ENCODE measurements around the gene ANKS1A.

Gene ANKS1A

DNA sequence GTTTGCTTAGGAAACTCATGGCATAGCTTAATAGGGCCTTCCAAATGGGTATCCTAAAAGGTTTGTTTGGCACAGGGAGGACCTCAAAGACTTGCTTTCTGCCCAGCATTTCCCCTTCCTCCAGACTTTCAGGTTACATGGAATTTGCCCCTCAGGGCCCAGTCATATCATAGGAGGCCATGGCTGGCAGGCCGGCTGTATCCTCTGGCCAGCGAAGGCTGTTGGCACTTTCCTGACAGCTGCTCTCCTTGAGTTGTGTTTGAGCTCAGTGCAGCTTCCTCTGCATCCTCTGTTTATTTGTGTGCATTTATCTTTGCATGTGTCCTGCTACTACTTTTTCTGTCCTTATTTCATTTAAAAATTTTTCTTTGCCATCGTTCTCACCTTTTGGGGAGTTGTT is 90.9 kb downstream of the ANKS1A start:
- Histone ChIP-seq H3K4me3 (ENCODE audit: insufficient read length, low read depth) (no peak overlapping the region), H3K27me3 (ENCODE audit: insufficient read depth, insufficient read length) (no peaks in the 10 kb centered on the region), H3K4me1 (ENCODE audit: insufficient read depth, insufficient read length) (no peaks in the 10 kb centered on the region), H3K9me3 (ENCODE audit: insufficient read depth, low read length) (no peaks in the 10 kb centered on the region), H3K9ac (ENCODE audit: insufficient read length, low read depth) (no peak overlapping the region), H3K36me3 (ENCODE audit: insufficient read depth, insufficient read length, low read length) (peaks cover 18% of the 10 kb centered on the region)
- TF ChIP-seq ZNF274 (IDR thresholded peaks at IDR 0.05; ENCODE audit: low read depth, low read length) (no peak), YY1 (IDR thresholded peaks at IDR 0.05; ENCODE audit: insufficient read depth, insufficient read length) (no peak), SUZ12 (IDR thresholded peaks at IDR 0.05; ENCODE audit: extremely low read depth, insufficient read depth, insufficient read length) (no peak)
- no peak for DNase-seq (ENCODE audit: low read depth, low spot score)

GRCh38 chr6:34981366-34981765 is 92.3 kb downstream of the ANKS1A start:
- Histone ChIP-seq H3K9me3 (ENCODE audit: insufficient read depth, low read length) (no peaks in the 10 kb centered on the region), H3K27me3 (ENCODE audit: insufficient read depth, insufficient read length) (no peaks in the 10 kb centered on the region), H3K4me1 (ENCODE audit: insufficient read depth, insufficient read length) (no peaks in the 10 kb centered on the region), H3K36me3 (ENCODE audit: insufficient read depth, insufficient read length, low read length) (peaks cover 23% of the 10 kb centered on the region), H3K9ac (ENCODE audit: insufficient read length, low read depth) (no peak overlapping the region), H3K4me3 (ENCODE audit: insufficient read length, low read depth) (no peak overlapping the region)
- DNase-seq (ENCODE audit: low read depth, low spot score) = no peak
- TF ChIP-seq ZNF274 (IDR thresholded peaks at IDR 0.05; ENCODE audit: low read depth, low read length) (no peak), YY1 (IDR thresholded peaks at IDR 0.05; ENCODE audit: insufficient read depth, insufficient read length) (no peak)

- Histone ChIP-seq H3K4me3 (ENCODE audit: insufficient read length, low read depth) (no peak overlapping the region), H3K36me3 (ENCODE audit: insufficient read depth, insufficient read length, low read length) (peaks cover 23% of the 10 kb centered on the region), H3K9me3 (ENCODE audit: insufficient read depth, low read length) (no peaks in the 10 kb centered on the region), H3K27me3 (ENCODE audit: insufficient read depth, insufficient read length) (no peaks in the 10 kb centered on the region), H3K4me1 (ENCODE audit: insufficient read depth, insufficient read length) (no peaks in the 10 kb centered on the region), H3K9ac (ENCODE audit: insufficient read length, low read depth) (no peak overlapping the region)
- no peak for DNase-seq (ENCODE audit: low read depth, low spot score)
- TF ChIP-seq SUZ12 (IDR thresholded peaks at IDR 0.05; ENCODE audit: extremely low read depth, insufficient read depth, insufficient read length) (no peak), ZNF274 (IDR thresholded peaks at IDR 0.05; ENCODE audit: low read depth, low read length) (no peak), YY1 (IDR thresholded peaks at IDR 0.05; ENCODE audit: insufficient read depth, insufficient read length) (no peak)
Observed at GRCh38 chr6:34981951-34982350, 92.9 kb downstream of the ANKS1A start.

GRCh38 chr6:34982424-34982852 is 93.4 kb downstream of the ANKS1A start:
- peaks cover 23% of the 10 kb centered on the region for H3K36me3 ChIP-seq (ENCODE audit: insufficient read depth, insufficient read length, low read length)

DNA sequence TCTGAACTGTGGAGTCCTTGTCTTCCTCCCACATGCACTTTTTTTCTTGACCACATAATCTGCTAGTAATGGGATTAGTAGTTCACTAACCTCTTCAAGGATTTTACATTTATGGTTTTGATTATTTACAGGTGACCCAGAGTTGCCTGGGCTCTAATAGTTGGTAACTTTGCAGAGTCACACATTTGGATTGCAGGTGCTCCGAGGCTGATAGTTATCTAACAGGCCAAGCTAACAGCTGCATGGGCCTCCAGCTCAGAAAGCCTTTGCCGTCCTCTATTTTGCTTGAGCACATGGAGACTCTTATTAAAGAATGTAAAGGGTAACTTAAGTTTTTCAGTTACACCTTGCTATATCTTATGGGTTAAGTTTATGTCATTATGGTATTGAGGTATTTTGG is 95.4 kb downstream of the ANKS1A start:
- Histone ChIP-seq H3K36me3 (ENCODE audit: insufficient read depth, insufficient read length, low read length) (peaks cover 27% of the 10 kb centered on the region), H3K4me3 (ENCODE audit: insufficient read length, low read depth) (no peak overlapping the region), H3K9ac (ENCODE audit: insufficient read length, low read depth) (no peak overlapping the region), H3K27me3 (ENCODE audit: insufficient read depth, insufficient read length) (no peaks in the 10 kb centered on the region), H3K4me1 (ENCODE audit: insufficient read depth, insufficient read length) (no peaks in the 10 kb centered on the region), H3K9me3 (ENCODE audit: insufficient read depth, low read length) (no peaks in the 10 kb centered on the region)
- TF ChIP-seq YY1 (IDR thresholded peaks at IDR 0.05; ENCODE audit: insufficient read depth, insufficient read length) (no peak), ZNF274 (IDR thresholded peaks at IDR 0.05; ENCODE audit: low read depth, low read length) (no peak)
- DNase-seq (ENCODE audit: low read depth, low spot score) = no peak

More at GRCh38 chr6:34982424-34982852, 93.4 kb downstream of the ANKS1A start:
- TF ChIP-seq SUZ12 (IDR thresholded peaks at IDR 0.05; ENCODE audit: extremely low read depth, insufficient read depth, insufficient read length) (no peak), YY1 (IDR thresholded peaks at IDR 0.05; ENCODE audit: insufficient read depth, insufficient read length) (no peak), ZNF274 (IDR thresholded peaks at IDR 0.05; ENCODE audit: low read depth, low read length) (no peak)
- DNase-seq (ENCODE audit: low read depth, low spot score) = no peak
- Histone ChIP-seq H3K4me1 (ENCODE audit: insufficient read depth, insufficient read length) (no peaks in the 10 kb centered on the region), H3K4me3 (ENCODE audit: insufficient read length, low read depth) (no peak overlapping the region), H3K9ac (ENCODE audit: insufficient read length, low read depth) (no peak overlapping the region), H3K9me3 (ENCODE audit: insufficient read depth, low read length) (no peaks in the 10 kb centered on the region), H3K27me3 (ENCODE audit: insufficient read depth, insufficient read length) (no peaks in the 10 kb centered on the region)

DNA sequence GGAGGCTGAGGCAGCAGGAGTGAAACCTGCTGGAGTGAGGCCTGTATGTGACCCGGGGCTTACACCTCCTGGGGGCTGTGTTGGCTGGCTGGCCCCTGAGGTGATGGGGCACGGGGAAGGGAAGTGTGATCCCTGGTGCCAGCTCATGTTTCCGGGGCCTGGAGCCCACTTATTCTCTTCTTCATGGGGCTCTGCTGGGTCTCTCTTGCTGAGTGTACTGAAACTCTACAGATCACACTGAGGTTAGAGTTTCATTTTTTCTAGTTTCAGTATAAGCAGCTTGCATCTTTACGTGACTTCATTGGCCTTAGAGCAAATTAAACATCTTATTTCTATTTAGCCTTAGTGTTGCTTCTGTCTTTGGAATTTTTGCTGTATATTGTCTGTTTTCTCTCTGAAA is 96.2 kb downstream of the ANKS1A start:
- no peak overlapping the region for H3K4me3 ChIP-seq (ENCODE audit: insufficient read length, low read depth)
- no peak overlapping the region for H3K9ac ChIP-seq (ENCODE audit: insufficient read length, low read depth)
- no peaks in the 10 kb centered on the region for H3K27me3 ChIP-seq (ENCODE audit: insufficient read depth, insufficient read length)
- TF ChIP-seq SUZ12 (IDR thresholded peaks at IDR 0.05; ENCODE audit: extremely low read depth, insufficient read depth, insufficient read length) = no peak
- TF ChIP-seq YY1 (IDR thresholded peaks at IDR 0.05; ENCODE audit: insufficient read depth, insufficient read length) = no peak
- TF ChIP-seq ZNF274 (IDR thresholded peaks at IDR 0.05; ENCODE audit: low read depth, low read length) = no peak
- no peaks in the 10 kb centered on the region for H3K4me1 ChIP-seq (ENCODE audit: insufficient read depth, insufficient read length)
- H3K9me3 ChIP-seq (ENCODE audit: insufficient read depth, low read length) = no peaks in the 10 kb centered on the region
- peaks cover 30% of the 10 kb centered on the region for H3K36me3 ChIP-seq (ENCODE audit: insufficient read depth, insufficient read length, low read length)
- DNase-seq (ENCODE audit: low read depth, low spot score) = no peak

DNA sequence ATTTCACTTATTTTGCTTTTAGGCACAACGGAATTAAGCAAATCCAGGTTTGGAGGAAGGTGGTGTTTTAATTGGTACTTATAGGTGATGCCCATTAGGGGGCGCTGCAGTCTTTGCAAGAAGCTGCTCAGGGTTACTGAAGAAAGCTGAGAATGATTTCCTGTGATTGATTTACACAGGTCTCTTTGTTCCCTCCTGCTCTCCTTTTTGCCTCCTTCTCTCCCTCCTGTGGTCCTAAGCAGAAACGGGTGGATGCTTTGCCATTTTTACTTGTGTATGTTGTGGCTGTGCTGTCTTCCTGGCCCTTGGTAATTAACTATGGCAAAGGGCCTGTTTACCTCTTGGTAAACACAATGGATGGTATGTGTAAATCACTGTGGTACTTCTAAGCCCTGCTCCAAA is 97.8 kb downstream of the ANKS1A start:
- no peak overlapping the region for H3K4me3 ChIP-seq (ENCODE audit: insufficient read length, low read depth)
- TF ChIP-seq YY1 (IDR thresholded peaks at IDR 0.05; ENCODE audit: insufficient read depth, insufficient read length) (no peak), ZNF274 (IDR thresholded peaks at IDR 0.05; ENCODE audit: low read depth, low read length) (no peak), SUZ12 (IDR thresholded peaks at IDR 0.05; ENCODE audit: extremely low read depth, insufficient read depth, insufficient read length) (no peak)
- H3K9me3 ChIP-seq (ENCODE audit: insufficient read depth, low read length) = no peaks in the 10 kb centered on the region
- no peaks in the 10 kb centered on the region for H3K27me3 ChIP-seq (ENCODE audit: insufficient read depth, insufficient read length)
- no peak overlapping the region for H3K9ac ChIP-seq (ENCODE audit: insufficient read length, low read depth)
- DNase-seq (ENCODE audit: low read depth, low spot score) = peak; percentile 68
- H3K36me3 ChIP-seq (ENCODE audit: insufficient read depth, insufficient read length, low read length) = peaks cover 30% of the 10 kb centered on the region
- H3K4me1 ChIP-seq (ENCODE audit: insufficient read depth, insufficient read length) = no peaks in the 10 kb centered on the region

DNA sequence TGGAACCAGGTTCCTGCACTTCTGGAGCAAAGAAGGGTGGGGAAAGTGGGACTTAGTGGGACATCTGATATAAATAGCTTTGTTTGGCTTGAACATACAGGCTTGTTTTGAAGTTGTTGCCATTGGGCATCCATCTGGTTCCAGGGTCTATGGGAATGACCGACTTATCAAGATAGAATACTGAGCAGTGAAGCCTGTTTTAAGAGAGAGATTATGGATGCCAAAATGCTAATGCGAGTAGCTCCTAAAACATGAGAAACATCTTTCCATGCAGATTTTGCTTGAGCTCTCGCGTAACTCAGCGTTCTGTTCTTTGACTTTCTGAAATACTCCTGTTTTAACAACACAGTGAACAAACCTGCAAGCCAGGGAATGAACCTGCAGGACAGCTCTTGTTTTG is 98.5 kb downstream of the ANKS1A start:
- peaks cover 33% of the 10 kb centered on the region for H3K36me3 ChIP-seq (ENCODE audit: insufficient read depth, insufficient read length, low read length)

More for the DNA sequence above, 98.5 kb downstream of the ANKS1A start:
- Histone ChIP-seq H3K4me3 (ENCODE audit: insufficient read length, low read depth) (no peak overlapping the region), H3K9ac (ENCODE audit: insufficient read length, low read depth) (no peak overlapping the region), H3K4me1 (ENCODE audit: insufficient read depth, insufficient read length) (no peaks in the 10 kb centered on the region), H3K9me3 (ENCODE audit: insufficient read depth, low read length) (no peaks in the 10 kb centered on the region), H3K27me3 (ENCODE audit: insufficient read depth, insufficient read length) (no peaks in the 10 kb centered on the region)
- no peak for DNase-seq (ENCODE audit: low read depth, low spot score)
- no peak for TF ChIP-seq ZNF274 (IDR thresholded peaks at IDR 0.05; ENCODE audit: low read depth, low read length)
- no peak for TF ChIP-seq SUZ12 (IDR thresholded peaks at IDR 0.05; ENCODE audit: extremely low read depth, insufficient read depth, insufficient read length)
- TF ChIP-seq YY1 (IDR thresholded peaks at IDR 0.05; ENCODE audit: insufficient read depth, insufficient read length) = no peak
